CD14-positive monocyte (primary cell): ENCODE data around the gene RGS19. TPM values are rescaled to one million over a fixed set of nuclear protein-coding genes. Genes with fewer than 3 reads are reported as not detected.

Source experiments
- DNase-seq, 3 donors: peaks; one replicate each; pipeline ENCODE4 v3.0.0-alpha.2; 2011 to 2022
- H2AFZ ChIP-seq: 2 replicates; pipeline ENCODE4 v1.6.0; 2012; ENCODE audit warnings: mild to moderate bottlenecking, low read depth, low read length, inconsistent platforms; ENCODE audit not compliant: insufficient read depth, poor library complexity, severe bottlenecking
- H3K27ac ChIP-seq, 2 donors: 1 replicate in 1 of 2; 2 replicates in 1 of 2; pipeline ENCODE4 v1.5.1; 2012 to 2013; ENCODE audit warnings: low read length in 2 of 2, control low read depth in 1 of 2, inconsistent platforms in 1 of 2, low read depth in 1 of 2, mild to moderate bottlenecking in 1 of 2
- H3K27me3 ChIP-seq, 2 donors: one replicate each; pipeline versions ENCODE4 v1.6.0 to v1.6.1; 2011 to 2013; ENCODE audit warnings: low read length in 2 of 2; ENCODE audit not compliant: control insufficient read depth in 2 of 2, insufficient read depth in 2 of 2
- H3K36me3 ChIP-seq, 2 donors: replicated peaks in 1 of 2; 1 replicate in 1 of 2; 2 replicates in 1 of 2; pipeline versions ENCODE4 v1.5.1 to v1.6.1; 2012 to 2013; ENCODE audit warnings: low read length in 2 of 2, control low read depth in 1 of 2, inconsistent platforms in 1 of 2, mild to moderate bottlenecking in 1 of 2; ENCODE audit not compliant: insufficient read depth in 2 of 2, control insufficient read depth in 1 of 2
- H3K4me1 ChIP-seq, 2 donors: 1 replicate in 1 of 2; 2 replicates in 1 of 2; pipeline versions ENCODE4 v1.5.1 to v1.6.1; 2012 to 2013; ENCODE audit warnings: low read length in 2 of 2, control low read depth in 1 of 2, inconsistent platforms in 1 of 2, mild to moderate bottlenecking in 1 of 2, moderate library complexity in 1 of 2; ENCODE audit not compliant: insufficient read depth in 2 of 2, control insufficient read depth in 1 of 2
- H3K4me2 ChIP-seq: replicated peaks from 2 replicates; pipeline ENCODE3; 2012; ENCODE audit warnings: low read length, moderate library complexity, mild to moderate bottlenecking; ENCODE audit not compliant: poor library complexity, severe bottlenecking; ENCODE audit errors: extremely low read depth
- H3K4me3 ChIP-seq, 3 experiments: fragments of 200-600 bp in 1 of 3; sonication (generic) in 1 of 3; replicated peaks in 1 of 3; 1 replicate in 2 of 3; 2 replicates in 1 of 3; pipeline ENCODE4 v1.5.1; 2011 to 2013; ENCODE audit warnings: low read length in 3 of 3, mild to moderate bottlenecking in 3 of 3, control low read depth in 2 of 3, low read depth in 2 of 3, inconsistent platforms in 1 of 3, moderate library complexity in 1 of 3
- H3K79me2 ChIP-seq: 2 replicates; pipeline ENCODE4 v1.6.0; 2012; ENCODE audit warnings: mild to moderate bottlenecking, control low read depth, inconsistent platforms, low read length, moderate library complexity; ENCODE audit not compliant: insufficient read depth
- H3K9ac ChIP-seq: 2 replicates; pipeline ENCODE4 v1.6.0; 2017; ENCODE audit warnings: low read length, mild to moderate bottlenecking; ENCODE audit not compliant: insufficient read depth, poor library complexity, severe bottlenecking
- H3K9me3 ChIP-seq, 2 donors: replicated peaks in 1 of 2; 1 replicate in 1 of 2; 2 replicates in 1 of 2; pipeline versions ENCODE4 v1.5.1 to v1.6.1; 2012 to 2013; ENCODE audit warnings: low read length in 2 of 2, control low read depth in 1 of 2; ENCODE audit not compliant: control insufficient read depth in 1 of 2, insufficient read depth in 1 of 2
- H4K20me1 ChIP-seq: 2 replicates; pipeline ENCODE4 v1.6.0; 2012; ENCODE audit warnings: mild to moderate bottlenecking, low read length, control low read depth, moderate library complexity; ENCODE audit not compliant: insufficient read depth
- H3K27ac Mint-ChIP-seq, 7 donors: one replicate each; pipeline ENCODE4 v1.8.0; 2020; ENCODE audit warnings: mild to moderate bottlenecking in 7 of 7, mixed read lengths in 7 of 7, moderate library complexity in 6 of 7, inconsistent platforms in 2 of 7
- H3K27me3 Mint-ChIP-seq, 3 donors: one replicate each; pipeline ENCODE4 v1.8.0; 2021 to 2022; ENCODE audit warnings: low read depth in 3 of 3, mild to moderate bottlenecking in 3 of 3, mixed read lengths in 3 of 3, moderate library complexity in 3 of 3, inconsistent platforms in 1 of 3
- H3K36me3 Mint-ChIP-seq, 2 donors: one replicate each; pipeline ENCODE4 v1.8.0; 2020; ENCODE audit warnings: mixed read lengths in 2 of 2, inconsistent platforms in 1 of 2, mild to moderate bottlenecking in 1 of 2
- H3K4me1 Mint-ChIP-seq: one replicate; pipeline ENCODE4 v1.8.0; 2020; ENCODE audit warnings: mild to moderate bottlenecking, mixed read lengths
- H3K4me3 Mint-ChIP-seq, 2 donors: one replicate each; pipeline ENCODE4 v1.8.0; 2020; ENCODE audit warnings: mild to moderate bottlenecking in 2 of 2, mixed read lengths in 2 of 2, moderate library complexity in 1 of 2
- H3K9me3 Mint-ChIP-seq, 7 donors: one replicate each; pipeline ENCODE4 v1.8.0; 2020 to 2022; ENCODE audit warnings: mixed read lengths in 7 of 7, mild to moderate bottlenecking in 6 of 7, moderate library complexity in 6 of 7, inconsistent platforms in 2 of 7
- WGBS: methylation state at CpG from one replicate; pipeline ENCODE4 v1.1.5; 2013; ENCODE audit warnings: missing lambda C conversion rate; ENCODE audit not compliant: insufficient coverage; 5-methylcytosine and 5-hydroxymethylcytosine counted together
- intact Hi-C, 2 donors: fragments of 100-400 bp; cut with micrococcal nuclease; formaldehyde crosslinking; loops; one replicate each; pipeline versions ENCODE4 v1.15.0 to v1.15.1; 2023
- polyA plus RNA-seq, 3 donors: library from polyadenylated mRNA; depleted of rRNA in 1 of 3; unstranded in 2 of 3; stranded (reverse) in 1 of 3; fragments of 300-500 nt in 2 of 3; fragments of >200 nt in 1 of 3; fragmentation: Illumina TruSeq in 2 of 3; gene quantifications; 1 replicate in 2 of 3; 2 replicates in 1 of 3; pipeline ENCODE4 v1.2.3, GENCODE V29; 2012 to 2021
- TF ChIP-seq, protein P1 (sequence below): fragments of 200-600 bp; IDR thresholded peaks from one replicate; pipeline ENCODE4 v1.8.0; 2022; ENCODE audit warnings: antibody characterized with exemption, mild to moderate bottlenecking

The RGS19 gene
- polyA plus RNA-seq, 3 donors, result 235 to 280 (median 244) TPM

GRCh38 chr20:64050261-64051032 is 28.9 kb downstream of the RGS19 start:
- H3K27me3 Mint-ChIP-seq, result peaks cover 61 to 85% (median 63%) of the 10 kb centered on the region in 3 donors
- H3K27me3 ChIP-seq, result peaks cover 17 to 59% of the 10 kb centered on the region in 2 donors
- peaks cover 10 to 13% of the 10 kb centered on the region in 2 donors for H3K4me1 ChIP-seq
- no peaks in the 10 kb centered on the region for H4K20me1 ChIP-seq
- peak overlapping the region in 1 of 2 donors; percentile 65 for H3K4me3 Mint-ChIP-seq
- no peak overlapping the region for H3K27ac Mint-ChIP-seq
- TF ChIP-seq, protein P1, sequence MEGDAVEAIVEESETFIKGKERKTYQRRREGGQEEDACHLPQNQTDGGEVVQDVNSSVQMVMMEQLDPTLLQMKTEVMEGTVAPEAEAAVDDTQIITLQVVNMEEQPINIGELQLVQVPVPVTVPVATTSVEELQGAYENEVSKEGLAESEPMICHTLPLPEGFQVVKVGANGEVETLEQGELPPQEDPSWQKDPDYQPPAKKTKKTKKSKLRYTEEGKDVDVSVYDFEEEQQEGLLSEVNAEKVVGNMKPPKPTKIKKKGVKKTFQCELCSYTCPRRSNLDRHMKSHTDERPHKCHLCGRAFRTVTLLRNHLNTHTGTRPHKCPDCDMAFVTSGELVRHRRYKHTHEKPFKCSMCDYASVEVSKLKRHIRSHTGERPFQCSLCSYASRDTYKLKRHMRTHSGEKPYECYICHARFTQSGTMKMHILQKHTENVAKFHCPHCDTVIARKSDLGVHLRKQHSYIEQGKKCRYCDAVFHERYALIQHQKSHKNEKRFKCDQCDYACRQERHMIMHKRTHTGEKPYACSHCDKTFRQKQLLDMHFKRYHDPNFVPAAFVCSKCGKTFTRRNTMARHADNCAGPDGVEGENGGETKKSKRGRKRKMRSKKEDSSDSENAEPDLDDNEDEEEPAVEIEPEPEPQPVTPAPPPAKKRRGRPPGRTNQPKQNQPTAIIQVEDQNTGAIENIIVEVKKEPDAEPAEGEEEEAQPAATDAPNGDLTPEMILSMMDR, result no peak
- peaks cover 0 to 7% (median 1%) of the 10 kb centered on the region in 7 donors for H3K9me3 Mint-ChIP-seq
- H3K9me3 ChIP-seq, result peaks cover 0 to 14% of the 10 kb centered on the region in 2 donors
- H2AFZ ChIP-seq, result no peak overlapping the region
- H3K4me2 ChIP-seq, result no peak overlapping the region
- 51% methylated on average over 13 of the region's 23 CpGs for WGBS
- H3K36me3 Mint-ChIP-seq, result peaks cover 0 to 3% of the 10 kb centered on the region in 2 donors
- no peak for DNase-seq
- H3K27ac ChIP-seq, result no peak overlapping the region
- no peak overlapping the region for H3K9ac ChIP-seq
- peaks cover 11% of the 10 kb centered on the region for H3K4me1 Mint-ChIP-seq
- no peak overlapping the region for H3K4me3 ChIP-seq
- no peaks in the 10 kb centered on the region for H3K36me3 ChIP-seq
- intact Hi-C loops, result no loop called here
- H3K79me2 ChIP-seq, result no peaks in the 10 kb centered on the region

DNA sequence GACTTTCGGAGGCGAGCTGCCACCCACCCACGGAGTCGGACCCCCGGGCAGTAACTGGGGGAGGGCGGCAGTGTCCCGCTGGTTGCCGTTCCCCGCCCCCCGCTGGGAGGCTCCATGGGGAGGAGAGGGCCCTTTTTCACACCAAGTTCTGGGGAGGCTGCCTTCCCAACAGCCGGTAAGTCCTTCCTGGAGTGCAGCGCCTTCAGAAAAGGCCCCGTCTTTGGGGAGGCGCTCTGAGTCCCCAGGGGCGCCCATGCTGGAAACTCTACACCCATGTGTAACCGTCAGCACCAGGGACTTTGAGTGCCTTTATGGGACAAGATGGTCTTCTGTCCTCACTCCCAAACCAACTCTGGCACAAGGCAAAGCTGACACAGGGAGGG is 29.4 kb downstream of the RGS19 start:
- Mint-ChIP-seq H3K27me3 (peaks cover 61 to 85% (median 64%) of the 10 kb centered on the region in 3 donors), H3K4me1 (peaks cover 11% of the 10 kb centered on the region), H3K9me3 (peaks cover 0 to 7% (median 1%) of the 10 kb centered on the region in 7 donors), H3K36me3 (peaks cover 0 to 3% of the 10 kb centered on the region in 2 donors), H3K4me3 (peak overlapping the region in 1 of 2 donors; percentile 46), H3K27ac (no peak overlapping the region)
- H2AFZ ChIP-seq, result no peak overlapping the region
- peak overlapping the region; percentile 7 for H3K4me2 ChIP-seq
- H4K20me1 ChIP-seq, result no peaks in the 10 kb centered on the region
- TF ChIP-seq, protein P1, result no peak
- 12% methylated on average over 10 of the region's 16 CpGs for WGBS
- H3K4me3 ChIP-seq, result no peak overlapping the region
- H3K27ac ChIP-seq, result no peak overlapping the region
- intact Hi-C loops, result no loop called here
- DNase-seq, result no peak
- H3K9me3 ChIP-seq, result peaks cover 0 to 14% of the 10 kb centered on the region in 2 donors
- H3K27me3 ChIP-seq, result peaks cover 17 to 61% of the 10 kb centered on the region in 2 donors
- H3K4me1 ChIP-seq, result peaks cover 10 to 13% of the 10 kb centered on the region in 2 donors
- H3K36me3 ChIP-seq, result no peaks in the 10 kb centered on the region
- H3K9ac ChIP-seq, result no peak overlapping the region
- H3K79me2 ChIP-seq, result no peaks in the 10 kb centered on the region
